ENCODE measurements around the gene TRPM7.
"Not testable (repeated sequence)": the region's sequence is repeated elsewhere in the genome, so short reads cannot be mapped to it uniquely, and the experiment has no call there.

The TRPM7 gene

GRCh38 chr15:50576166-50576565 is 110.4 kb downstream of the TRPM7 start:
- DNase-seq (ENCODE audit: low read depth): no peak

GRCh38 chr15:50573842-50574241 is 112.8 kb downstream of the TRPM7 start:
- not testable (repeated sequence) for DNase-seq (ENCODE audit: low read depth)

- DNase-seq (ENCODE audit: low read depth): no peak
Measured at GRCh38 chr15:50563756-50564155, 122.8 kb downstream of the TRPM7 start.

GRCh38 chr15:50562735-50563640 is 123.6 kb downstream of the TRPM7 start:
- no peak for DNase-seq (ENCODE audit: low read depth)

GRCh38 chr15:50558012-50558411 is 128.6 kb downstream of the TRPM7 start:
- DNase-seq (ENCODE audit: low read depth): no peak

GRCh38 chr15:50556642-50557371 is 129.8 kb downstream of the TRPM7 start:
- no peak for DNase-seq (ENCODE audit: low read depth)

- DNase-seq (ENCODE audit: low read depth): no peak
Measured at GRCh38 chr15:50552238-50552637, 134.4 kb downstream of the TRPM7 start.

GRCh38 chr15:50549326-50549725 is 137.3 kb downstream of the TRPM7 start:
- no peak for DNase-seq (ENCODE audit: low read depth)

GRCh38 chr15:50546566-50546965 is 140.0 kb downstream of the TRPM7 start, which contains the start of gene USP50:
TSS of gene USP50 (minus strand) at chr15:50546666. CDS start at chr15:50546525, 141 bp downstream.
- DNase-seq (ENCODE audit: low read depth): no peak

- DNase-seq (ENCODE audit: low read depth): peak; percentile 42
Measured at GRCh38 chr15:50544368-50544767, 142.2 kb downstream of the TRPM7 start.

GRCh38 chr15:50543556-50543955 is 143.0 kb downstream of the TRPM7 start:
- no peak for DNase-seq (ENCODE audit: low read depth)

GRCh38 chr15:50542887-50543210 is 143.7 kb downstream of the TRPM7 start:
- no peak for DNase-seq (ENCODE audit: low read depth)

- DNase-seq (ENCODE audit: low read depth): no peak
Measured at GRCh38 chr15:50531766-50532165, 154.8 kb downstream of the TRPM7 start.

- DNase-seq (ENCODE audit: low read depth): no peak
Measured at GRCh38 chr15:50531163-50531562, 155.4 kb downstream of the TRPM7 start.

- no peak for DNase-seq (ENCODE audit: low read depth)
Measured at GRCh38 chr15:50523851-50524251, 162.7 kb downstream of the TRPM7 start.

- no peak for DNase-seq (ENCODE audit: low read depth)
Measured at GRCh38 chr15:50519740-50520425, 166.7 kb downstream of the TRPM7 start.

GRCh38 chr15:50513001-50513400 is 173.6 kb downstream of the TRPM7 start:
- no peak for DNase-seq (ENCODE audit: low read depth)

Data from CMK (cell line).